Measurements from ENCODE around the gene SLC39A11. TPM values are rescaled to one million over a fixed set of nuclear protein-coding genes. Genes with fewer than 3 reads are reported as not detected.

Gene SLC39A11
- total and polyA plus RNA-seq, 12 donors: 7.0 to 91.4 (median 22.7) TPM

- TF ChIP-seq CTCF (IDR thresholded peaks at IDR 0.05): no peak
- TF ChIP-seq POLR2A (IDR thresholded peaks at IDR 0.05): no peak
- intact Hi-C loops (cut with DNase I): no loop called here
- no peaks in the 10 kb centered on the region for H3K9me3 ChIP-seq (replicated peaks in 1 of 3)
- no peaks in the 10 kb centered on the region for H3K36me3 ChIP-seq (replicated peaks in 1 of 2)
- H3K4me1 ChIP-seq (replicated peaks in 1 of 2): no peaks in the 10 kb centered on the region
- 93 to 98% (median 95%) methylated on average over 8 to 9 of the region's 9 CpGs for WGBS, 4 donors
- no peak overlapping the region for H3K4me3 ChIP-seq
- no peak overlapping the region for H3K27ac ChIP-seq
- DNase-seq: no peak
- no peaks in the 10 kb centered on the region for H3K27me3 ChIP-seq
Observed at GRCh38 chr17:72696156-72696555, 396.3 kb downstream of the SLC39A11 start.

GRCh38 chr17:72693956-72694355 is 398.5 kb downstream of the SLC39A11 start:
- Histone ChIP-seq H3K36me3 (replicated peaks in 1 of 2) (no peaks in the 10 kb centered on the region), H3K9me3 (replicated peaks in 1 of 3) (no peaks in the 10 kb centered on the region), H3K4me3 (no peak overlapping the region), H3K27ac (no peak overlapping the region), H3K4me1 (replicated peaks in 1 of 2) (no peaks in the 10 kb centered on the region), H3K27me3 (no peaks in the 10 kb centered on the region)
- no peak for TF ChIP-seq CTCF (IDR thresholded peaks at IDR 0.05)
- no peak for TF ChIP-seq POLR2A (IDR thresholded peaks at IDR 0.05)
- WGBS, 4 donors: 92 to 95% (median 94%) methylated on average over 3 to 4 of the region's 4 CpGs
- DNase-seq: no peak
- intact Hi-C loops (cut with DNase I): no loop called here

- WGBS, 4 donors: 91 to 93% (median 92%) methylated on average over 14 to 15 of the region's 15 CpGs
- no peak overlapping the region for H3K4me3 ChIP-seq
- H3K4me1 ChIP-seq (replicated peaks in 1 of 2): no peaks in the 10 kb centered on the region
- H3K27me3 ChIP-seq: no peaks in the 10 kb centered on the region
- H3K36me3 ChIP-seq (replicated peaks in 1 of 2): no peaks in the 10 kb centered on the region
- intact Hi-C loops (cut with DNase I): no loop called here
- no peak for DNase-seq
- H3K27ac ChIP-seq: no peak overlapping the region
- no peaks in the 10 kb centered on the region for H3K9me3 ChIP-seq (replicated peaks in 1 of 3)
- TF ChIP-seq CTCF (IDR thresholded peaks at IDR 0.05) (no peak), POLR2A (IDR thresholded peaks at IDR 0.05) (no peak)
Observed at GRCh38 chr17:72693151-72693878, 399.2 kb downstream of the SLC39A11 start.

- intact Hi-C loops (cut with DNase I): no loop called here
- no peak for DNase-seq
- Histone ChIP-seq H3K27ac (no peak overlapping the region), H3K27me3 (no peaks in the 10 kb centered on the region), H3K36me3 (replicated peaks in 1 of 2) (no peaks in the 10 kb centered on the region), H3K4me1 (replicated peaks in 1 of 2) (no peaks in the 10 kb centered on the region), H3K9me3 (replicated peaks in 1 of 3) (no peaks in the 10 kb centered on the region), H3K4me3 (no peak overlapping the region)
- no peak for TF ChIP-seq CTCF (IDR thresholded peaks at IDR 0.05)
- no peak for TF ChIP-seq POLR2A (IDR thresholded peaks at IDR 0.05)
- WGBS, 4 donors: 79 to 100% (median 89%) methylated on average over 2 of the region's 2 CpGs
Observed at GRCh38 chr17:72692676-72693075, 399.8 kb downstream of the SLC39A11 start.
